HepG2 (cell line): Measurements from ENCODE around the gene VAMP3. TPM values are rescaled to one million over a fixed set of nuclear protein-coding genes. Genes with fewer than 3 reads are reported as not detected.

Experiments
- FOSL2 ChIP-seq: sonication (generic); formaldehyde crosslinking; IDR thresholded peaks from 2 replicates; pipeline ENCODE4 v1.4.0; 2020; ENCODE audit warnings: missing genetic modification reagents
- HES4 ChIP-seq: sonication (generic); formaldehyde crosslinking; IDR thresholded peaks from 2 replicates; pipeline ENCODE4 v1.9.0; 2021; ENCODE audit warnings: mild to moderate bottlenecking, missing genetic modification reagents, borderline replicate concordance
- HMG20B ChIP-seq: conservative IDR thresholded peaks from 2 replicates; pipeline ENCODE4 v1.6.1; 2016; ENCODE audit warnings: missing genetic modification reagents, missing compliant biosample characterization
- HNF4A ChIP-seq: sonication (generic); formaldehyde crosslinking; IDR thresholded peaks from 2 replicates; pipeline ENCODE4 v1.4.0; 2020; ENCODE audit warnings: missing genetic modification reagents
- IKZF4 ChIP-seq: sonication (generic); formaldehyde crosslinking; IDR thresholded peaks from 2 replicates; pipeline ENCODE4 v1.5.1; 2020; ENCODE audit warnings: borderline replicate concordance, mild to moderate bottlenecking, low read depth, missing genetic modification reagents; ENCODE audit errors: not compliant biosample characterization
- NR2F1 ChIP-seq, 2 experiments: fragments of 450-650 bp in 1 of 2; formaldehyde crosslinking in 1 of 2; IDR thresholded peaks; 2 replicates each; pipeline versions ENCODE4 v1.5.0 to v1.6.1; 2016 to 2020; ENCODE audit warnings: mild to moderate bottlenecking in 1 of 2, missing compliant biosample characterization in 1 of 2, missing genetic modification reagents in 1 of 2, moderate library complexity in 1 of 2
- NR2F6 ChIP-seq, 2 experiments: IDR thresholded peaks; 2 replicates each; pipeline ENCODE4 v1.6.1; 2016; ENCODE audit warnings: antibody characterized with exemption in 1 of 2, mild to moderate bottlenecking in 1 of 2
- POLR2AphosphoS5 ChIP-seq: IDR thresholded peaks from 2 replicates; pipeline ENCODE4 v1.6.1; 2012; ENCODE audit warnings: low read depth, low read length
- ZNF33B ChIP-seq: sonication (generic); formaldehyde crosslinking; IDR thresholded peaks from 2 replicates; pipeline ENCODE4 v1.5.1; 2020; ENCODE audit warnings: mild to moderate bottlenecking, missing genetic modification reagents
- ZNF703 ChIP-seq: sonication (generic); formaldehyde crosslinking; IDR thresholded peaks from 2 replicates; pipeline ENCODE4 v1.5.1; 2020; ENCODE audit warnings: missing genetic modification reagents, mild to moderate bottlenecking, moderate library complexity, borderline replicate concordance
- ZNF747 ChIP-seq: sonication (generic); formaldehyde crosslinking; IDR thresholded peaks from 2 replicates; pipeline ENCODE4 v1.8.1; 2023; ENCODE audit warnings: missing genetic modification reagents, mild to moderate bottlenecking, borderline replicate concordance
- polyA plus RNA-seq, 8 experiments: library from polyadenylated mRNA; depleted of rRNA in 3 of 8; stranded (reverse) in 7 of 8; unstranded in 1 of 8; fragments of >200 nt; fragmentation: Illumina TruSeq in 4 of 8; extraction: Trizol in 4 of 8; gene quantifications; 2 replicates each; pipeline versions ENCODE4 v1.2.1 to v1.2.3, GENCODE V29; 2011 to 2016; ENCODE audit warnings: low read depth in 4 of 8, missing spikeins in 1 of 8, mixed read lengths in 1 of 8; ENCODE audit not compliant: insufficient read depth in 1 of 8
- total RNA-seq, 5 experiments: library from RNA; depleted of rRNA; stranded (reverse); fragments of >200 nt; fragmentation: Illumina TruSeq; extraction: Trizol; gene quantifications; 2 replicates each; pipeline ENCODE4 v1.2.3, GENCODE V29; 2016; ENCODE audit warnings: low read depth in 1 of 5
- TF ChIP-seq, protein P1 (sequence below): sonication (generic); formaldehyde crosslinking; IDR thresholded peaks from 2 replicates; pipeline ENCODE4 v1.8.1; 2023; ENCODE audit warnings: missing genetic modification reagents, mild to moderate bottlenecking, borderline replicate concordance
- TF ChIP-seq, protein P2 (sequence below): IDR thresholded peaks from 2 replicates; pipeline ENCODE4 v1.6.1; 2016; ENCODE audit warnings: missing compliant biosample characterization, missing genetic modification reagents, borderline replicate concordance

Gene VAMP3
- total and polyA plus RNA-seq, 2 of the 13 experiments (the other 11 are each of a cell fraction or from before 2014, with no cell fraction given): 75.3 to 88.7 TPM

DNA sequence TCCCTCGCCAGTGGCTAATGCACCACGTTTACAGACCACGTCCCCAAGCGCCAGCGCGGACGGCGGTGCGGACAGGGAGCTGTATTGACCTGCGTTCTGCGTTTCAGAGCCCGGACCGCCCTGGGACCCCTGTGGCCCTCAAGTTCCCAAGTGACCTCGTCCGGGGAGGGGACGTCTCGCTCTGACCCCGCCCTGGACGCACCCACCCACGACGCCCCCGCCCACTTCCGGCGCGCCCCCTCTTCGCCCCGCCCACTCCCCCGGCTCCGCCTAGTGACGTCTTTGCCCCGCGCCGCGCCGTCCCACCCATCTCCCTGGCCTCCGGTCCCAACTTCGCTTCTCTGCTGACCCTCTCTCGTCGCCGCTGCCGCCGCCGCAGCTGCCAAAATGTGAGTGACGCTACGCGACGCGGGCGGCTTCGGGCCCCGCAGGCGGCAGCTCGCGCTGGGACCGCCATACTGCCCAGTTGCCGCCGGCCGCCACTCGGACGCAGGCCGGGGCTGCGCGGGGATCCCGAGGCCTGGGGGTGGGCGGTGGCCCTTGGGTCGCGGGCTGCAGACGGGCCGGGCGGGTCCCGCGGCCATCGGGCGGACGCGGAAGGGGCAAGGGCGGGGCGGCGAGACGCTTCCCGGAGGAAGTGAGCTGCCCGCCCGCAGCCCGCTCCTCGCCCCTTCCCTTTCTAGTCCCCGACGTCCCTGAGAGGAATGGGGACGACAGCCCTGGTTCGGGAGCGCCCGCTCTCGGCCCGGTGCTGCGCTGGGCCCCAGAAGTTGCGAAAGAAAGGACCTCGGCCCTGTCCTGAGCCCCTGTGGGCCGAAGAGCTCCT, at the start of gene VAMP3 (continued):
- TF ChIP-seq ZNF703 (CRISPR knock-in tag): no peak; the same call in 1 of the 2 replicates
- peak; percentile 87 for TF ChIP-seq IKZF4 (CRISPR knock-in tag)
- TF ChIP-seq POLR2AphosphoS5: peak; percentile 73
- TF ChIP-seq NR2F6 (IDR thresholded peaks at IDR 0.05): 0 out of 2 replicates have a peak, but pooled peaks have one; percentile 7
- TF ChIP-seq NR2F6 (CRISPR knock-in tag; IDR thresholded peaks at IDR 0.05): peak; percentile 48; the same call in 1 of the 2 replicates
- peak in 1 of 2 experiments; percentile 23; a peak in 1 of 4 replicates for TF ChIP-seq NR2F1 (CRISPR knock-in tag; IDR thresholded peaks at IDR 0.05)
- TF ChIP-seq, protein P1, sequence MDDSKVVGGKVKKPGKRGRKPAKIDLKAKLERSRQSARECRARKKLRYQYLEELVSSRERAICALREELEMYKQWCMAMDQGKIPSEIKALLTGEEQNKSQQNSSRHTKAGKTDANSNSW (CRISPR knock-in tag): 0 out of 2 replicates have a peak, but pooled peaks have one; percentile 50
- 0 out of 2 replicates have a peak, but pooled peaks have one; percentile 18 for TF ChIP-seq FOSL2 (CRISPR knock-in tag)
- TF ChIP-seq, protein P2, sequence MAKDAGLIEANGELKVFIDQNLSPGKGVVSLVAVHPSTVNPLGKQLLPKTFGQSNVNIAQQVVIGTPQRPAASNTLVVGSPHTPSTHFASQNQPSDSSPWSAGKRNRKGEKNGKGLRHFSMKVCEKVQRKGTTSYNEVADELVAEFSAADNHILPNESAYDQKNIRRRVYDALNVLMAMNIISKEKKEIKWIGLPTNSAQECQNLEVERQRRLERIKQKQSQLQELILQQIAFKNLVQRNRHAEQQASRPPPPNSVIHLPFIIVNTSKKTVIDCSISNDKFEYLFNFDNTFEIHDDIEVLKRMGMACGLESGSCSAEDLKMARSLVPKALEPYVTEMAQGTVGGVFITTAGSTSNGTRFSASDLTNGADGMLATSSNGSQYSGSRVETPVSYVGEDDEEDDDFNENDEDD: 0 out of 2 replicates have a peak, but pooled peaks have one; percentile 47
- 0 out of 2 replicates have a peak, but pooled peaks have one; percentile 39 for TF ChIP-seq HNF4A (CRISPR knock-in tag)
- 0 out of 2 replicates have a peak, but pooled peaks have one; percentile 26 for TF ChIP-seq ZNF747
- TF ChIP-seq HMG20B: 0 out of 2 replicates have a peak, but pooled peaks have one; percentile 13
- TF ChIP-seq HES4 (CRISPR knock-in tag): peak; percentile 71
- peak; percentile 10; the same call in 1 of the 2 replicates for TF ChIP-seq ZNF33B (CRISPR knock-in tag)
